Epithelial cell of esophagus (primary cell): ENCODE results near the gene TMEM30A.
A peak's percentile ranks its signal among the peaks of the same experiment; 100 is the strongest.

Experiments used
- DNase-seq: peaks from one replicate; pipeline ENCODE4 v3.0.0; 2010; ENCODE audit warnings: low read depth
- H3K4me3 ChIP-seq: 2 replicates; pipeline ENCODE4 v1.5.1; 2011; ENCODE audit warnings: mild to moderate bottlenecking, low read length, control low read depth
- CTCF ChIP-seq: IDR thresholded peaks from 2 replicates; pipeline ENCODE4 v1.5.1; 2011; ENCODE audit warnings: low read depth, mild to moderate bottlenecking, low read length, control low read depth, inconsistent platforms; ENCODE audit not compliant: insufficient read depth; ENCODE audit errors: missing control alignments

Gene TMEM30A

GRCh38 chr6:75246386-75246785, 38.2 kb downstream of the TMEM30A start:
- DNase-seq, result no peak
- TF ChIP-seq CTCF, result no peak
- no peak overlapping the region for H3K4me3 ChIP-seq

- peak; percentile 5 for DNase-seq
- TF ChIP-seq CTCF, result no peak
- H3K4me3 ChIP-seq, result peak overlapping the region; percentile 92
Measured at GRCh38 chr6:75244063-75244584, 40.5 kb downstream of the TMEM30A start.

GRCh38 chr6:75243333-75244062, 41.1 kb downstream of the TMEM30A start, which contains the start of gene COX7A2:
TSS of gene COX7A2 (minus strand) at chr6:75243801. CDS start at chr6:75243734, 67 bp downstream.
- peak within 1 kb of the TSS; percentile 92 for H3K4me3 ChIP-seq
- peak; percentile 97 for DNase-seq
- TF ChIP-seq CTCF, result no peak

GRCh38 chr6:75236630-75237029, 48.0 kb downstream of the TMEM30A start:
- no peak overlapping the region for H3K4me3 ChIP-seq
- no peak for TF ChIP-seq CTCF
- DNase-seq, result no peak

GRCh38 chr6:75235271-75235670, 49.3 kb downstream of the TMEM30A start:
- DNase-seq, result no peak
- TF ChIP-seq CTCF, result no peak
- H3K4me3 ChIP-seq, result no peak overlapping the region

- DNase-seq, result no peak
- no peak for TF ChIP-seq CTCF
- no peak overlapping the region for H3K4me3 ChIP-seq
Measured at GRCh38 chr6:75234126-75234865, 50.3 kb downstream of the TMEM30A start.
